GM23248 (cell line): ENCODE results near the gene IFT88.

Source experiments
- EZH2 ChIP-seq: fragments of 200-600 bp; sonication (generic); IDR thresholded peaks from 2 replicates; pipeline ENCODE4 v1.6.1; 2018; ENCODE audit warnings: antibody characterized with exemption, mild to moderate bottlenecking; ENCODE audit not compliant: insufficient read depth, poor library complexity, severe bottlenecking
- EZH2phosphoT487 ChIP-seq: fragments of 200-600 bp; sonication (generic); IDR thresholded peaks from 2 replicates; pipeline ENCODE4 v1.6.1; 2018; ENCODE audit warnings: antibody characterized with exemption, moderate library complexity, mild to moderate bottlenecking, low read depth; ENCODE audit not compliant: insufficient read depth

- no peak for TF ChIP-seq EZH2
- no peak for TF ChIP-seq EZH2phosphoT487
Observed at GRCh38 chr13:20672772-20673171, 105.8 kb downstream of the IFT88 start.
